NCI-H2227 (cell line): Measurements from ENCODE around the gene PDLIM4.

Experiments used
- DNase-seq: peaks from one replicate; lab custom pipeline; 2025; ENCODE audit not compliant: unreplicated experiment; lab: John Stamatoyannopoulos, UW

The PDLIM4 gene

DNA sequence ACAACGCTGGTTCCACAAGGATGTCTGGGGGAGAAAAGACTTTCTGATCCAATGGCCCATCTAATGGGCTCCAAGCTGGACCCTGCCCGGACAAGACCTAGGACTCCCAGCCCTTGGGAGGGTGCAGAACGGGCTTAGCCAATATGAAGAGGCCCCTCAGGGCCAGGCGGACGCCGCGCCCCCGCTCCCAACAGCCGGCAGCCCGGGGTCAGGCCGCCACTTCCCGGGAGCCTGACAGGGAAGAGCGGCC, 30.3 kb upstream of the PDLIM4 start:
- no peak for DNase-seq

GRCh38 chr5:132227485-132228240, 29.8 kb upstream of the PDLIM4 start, which contains the start of gene P4HA2:
TSS of gene P4HA2 (minus strand) at chr5:132227853. CDS start at chr5:132218626, 9,227 bp downstream.
- DNase-seq = peak; percentile 73

DNA sequence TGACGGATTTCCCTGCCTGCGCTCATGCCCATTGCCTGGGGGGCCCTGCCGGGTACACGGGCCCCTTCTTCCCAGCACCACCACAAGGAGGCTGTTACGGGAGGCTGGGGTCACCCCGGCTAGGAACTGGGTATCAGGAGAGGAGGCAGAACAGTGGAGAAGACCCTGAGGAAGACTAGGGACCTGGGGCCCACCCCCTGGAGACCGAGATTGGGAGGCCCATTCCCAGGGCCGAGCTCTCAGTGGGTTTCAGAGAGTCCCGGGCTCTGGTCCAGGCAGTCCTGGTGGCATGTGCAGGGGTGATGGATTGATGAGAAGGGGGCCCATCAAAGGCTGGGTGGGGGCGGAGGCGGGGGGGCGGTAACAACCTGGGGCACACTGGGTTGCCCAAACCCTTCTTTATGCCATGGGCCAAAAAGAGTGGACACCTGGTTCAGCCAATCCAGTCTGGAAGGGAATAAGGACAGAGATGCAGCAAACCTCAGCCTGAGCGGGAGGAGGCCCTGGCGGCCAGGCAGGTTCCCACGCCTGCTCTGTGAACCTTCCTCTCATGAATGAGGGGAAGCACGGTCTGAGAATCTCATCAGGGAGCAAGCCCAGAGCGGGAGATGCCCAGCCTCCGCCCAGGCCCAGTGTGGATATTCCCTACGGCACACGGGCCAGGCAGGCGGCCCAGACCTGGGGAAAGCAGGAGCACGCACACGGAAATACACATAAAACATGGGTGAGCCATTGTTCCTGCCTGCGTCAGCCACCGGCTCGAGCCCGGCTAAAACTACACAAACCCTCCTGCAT, 29.1 kb upstream of the PDLIM4 start:
- DNase-seq = no peak

GRCh38 chr5:132229236-132229635, 28.3 kb upstream of the PDLIM4 start:
- DNase-seq = no peak

DNA sequence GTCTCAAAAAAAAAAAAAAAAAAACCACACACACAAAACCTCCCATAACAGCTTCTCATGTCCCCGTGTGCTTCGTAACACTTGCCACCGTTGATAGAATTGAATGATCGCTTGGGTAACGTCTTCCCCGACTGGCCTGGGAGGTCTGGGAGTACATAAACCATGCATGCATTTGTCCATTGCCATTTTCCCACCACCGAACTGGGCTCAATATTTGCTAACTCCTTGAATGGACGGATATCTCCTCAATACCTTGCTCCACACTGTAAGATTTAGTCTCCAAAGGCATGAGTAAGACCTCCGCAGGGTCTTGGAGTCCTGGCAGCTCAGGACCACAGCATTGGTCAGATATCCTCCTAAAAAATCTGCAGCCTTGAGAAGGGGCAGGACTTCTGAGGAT, 26.6 kb upstream of the PDLIM4 start:
- no peak for DNase-seq

DNA sequence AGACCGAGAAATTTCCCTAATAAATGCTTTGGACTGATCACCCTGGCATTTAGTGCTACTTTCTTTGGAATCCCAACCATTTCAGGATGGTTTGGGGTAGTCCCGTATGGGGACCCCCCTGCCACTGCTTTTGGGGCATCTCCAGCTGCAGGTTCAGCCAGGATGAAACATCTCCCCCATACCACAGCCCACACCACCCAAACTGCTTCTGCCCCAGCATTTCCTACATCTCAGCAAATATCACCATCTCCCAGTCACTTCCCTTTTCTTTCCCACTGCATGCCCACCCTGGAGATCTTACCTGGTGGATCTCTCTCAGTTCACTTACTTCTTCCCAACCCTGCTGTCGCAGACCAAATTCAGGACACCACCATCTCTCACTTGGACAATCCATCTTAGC, 25.0 kb upstream of the PDLIM4 start:
- DNase-seq = no peak

- DNase-seq = no peak
Observed at GRCh38 chr5:132233081-132233480, 24.4 kb upstream of the PDLIM4 start.

GRCh38 chr5:132233811-132234683, 23.4 kb upstream of the PDLIM4 start:
- no peak for DNase-seq

DNA sequence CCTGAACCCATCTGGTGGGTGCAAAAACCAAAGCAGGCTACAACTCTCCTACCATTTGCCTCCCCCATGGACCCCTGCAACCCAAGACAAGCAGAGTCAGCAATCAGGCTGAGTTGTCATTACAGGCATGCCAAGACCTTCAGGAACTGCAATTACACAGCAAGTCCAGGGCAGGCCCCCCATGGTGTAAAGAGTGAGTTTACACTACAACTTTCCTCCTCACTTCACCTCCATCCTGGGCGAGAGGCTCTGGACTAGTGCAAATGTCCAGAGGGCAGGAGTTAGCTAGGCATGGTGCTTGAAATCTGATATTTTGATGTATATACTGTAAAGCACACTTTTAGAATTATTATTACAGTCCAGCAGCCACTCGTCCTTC, 22.8 kb upstream of the PDLIM4 start:
- DNase-seq = no peak

DNA sequence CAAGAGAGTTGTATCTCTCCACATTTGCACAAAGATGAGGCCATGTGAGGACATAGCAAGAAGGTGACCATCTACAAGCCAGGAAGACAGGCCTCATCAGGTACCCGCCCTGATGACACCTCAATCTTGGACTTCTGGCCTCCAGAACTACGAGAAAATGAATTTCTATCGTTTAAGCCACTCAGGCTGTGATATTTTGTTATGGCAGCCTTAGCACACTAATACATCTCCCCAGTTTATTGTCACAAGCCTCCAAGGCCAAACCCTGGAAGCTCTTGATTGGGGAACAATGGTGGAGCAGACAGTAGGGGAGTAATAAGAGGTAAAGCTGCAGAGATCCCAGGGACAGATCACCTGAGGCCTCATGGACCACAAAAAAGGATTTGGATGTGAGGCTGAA, 22.2 kb upstream of the PDLIM4 start:
- no peak for DNase-seq

- DNase-seq = no peak
Observed at GRCh38 chr5:132237141-132237540, 20.4 kb upstream of the PDLIM4 start.

GRCh38 chr5:132237670-132238069, 19.8 kb upstream of the PDLIM4 start:
- no peak for DNase-seq

- peak; percentile 64 for DNase-seq
Observed at GRCh38 chr5:132238169-132238744, 19.2 kb upstream of the PDLIM4 start.

DNA sequence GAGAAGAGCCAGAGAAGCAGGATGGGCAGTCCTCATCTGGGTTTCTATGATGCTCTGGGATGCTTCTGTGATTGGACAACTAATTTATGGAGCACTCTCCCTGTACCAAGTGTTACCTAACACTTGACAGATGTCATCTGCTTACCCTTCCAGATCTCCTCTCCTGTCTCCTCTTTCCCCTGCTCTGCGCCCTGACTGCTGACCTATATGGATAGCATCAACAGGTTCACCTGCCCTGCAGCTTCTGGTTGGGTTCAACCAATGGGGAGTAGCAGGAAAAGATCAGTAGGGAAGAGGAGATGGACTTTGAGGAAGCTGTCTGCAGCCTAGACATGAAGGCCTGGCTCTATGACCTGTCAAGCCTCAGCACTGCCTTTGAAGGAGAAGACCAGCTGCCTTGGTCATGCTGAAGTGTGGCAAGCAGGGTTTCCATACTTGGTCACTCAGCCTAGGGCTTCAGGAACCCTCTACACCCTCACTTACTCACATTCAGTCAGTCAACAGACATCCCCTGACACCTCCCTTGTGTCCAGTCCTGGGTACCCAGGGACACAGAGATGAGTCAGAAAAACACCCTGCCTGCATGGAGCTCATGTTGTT, 18.5 kb upstream of the PDLIM4 start:
- DNase-seq = no peak

DNA sequence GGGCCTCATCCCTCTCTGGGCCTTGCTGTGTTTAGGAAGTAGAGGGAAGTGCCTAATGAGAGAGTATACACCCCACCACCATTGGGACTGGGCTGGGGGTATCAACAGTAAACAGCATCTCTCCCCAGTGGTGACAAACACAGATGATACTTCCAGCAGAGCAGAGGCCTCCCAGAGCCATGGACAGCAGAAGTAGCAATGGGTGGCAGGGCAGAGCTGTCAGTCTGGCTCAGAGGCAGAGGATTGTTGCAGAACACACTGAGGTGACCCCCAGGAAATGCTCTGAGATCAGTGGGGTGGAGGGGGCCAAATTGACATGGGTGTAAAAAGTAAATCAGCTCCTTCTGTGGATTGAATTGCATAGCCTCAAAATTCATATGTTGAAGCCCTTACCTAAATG, 17.7 kb upstream of the PDLIM4 start:
- DNase-seq = no peak

DNA sequence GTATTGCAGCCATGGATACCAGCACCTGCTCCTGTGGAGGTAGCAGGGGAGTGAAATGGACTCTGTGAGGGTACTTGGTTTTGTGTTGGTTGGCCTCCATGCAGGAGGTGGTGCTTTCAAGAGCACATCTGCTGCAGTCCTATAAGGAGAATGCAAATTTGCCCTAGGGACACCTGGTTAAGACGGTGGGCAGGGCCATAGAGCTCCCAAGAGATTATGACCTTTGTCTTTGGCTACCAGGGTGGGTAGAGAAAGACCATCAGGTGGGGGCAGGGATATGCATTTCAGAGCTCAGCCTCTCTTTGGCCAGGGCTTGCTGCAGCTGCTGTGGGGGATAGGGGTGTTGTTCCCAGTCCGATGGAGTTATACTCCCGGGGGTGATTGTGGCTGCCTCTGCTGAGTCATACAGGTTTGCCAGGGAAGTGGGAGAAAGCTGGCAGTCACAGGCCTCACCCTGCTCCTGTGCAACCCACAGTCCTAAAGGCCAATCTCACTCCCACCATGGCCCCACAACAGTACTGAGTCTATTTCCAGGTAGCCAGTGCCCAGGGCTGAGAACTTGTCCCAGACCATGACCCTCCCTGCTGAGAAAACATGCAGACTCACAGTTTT, 14.0 kb upstream of the PDLIM4 start:
- DNase-seq = no peak

DNA sequence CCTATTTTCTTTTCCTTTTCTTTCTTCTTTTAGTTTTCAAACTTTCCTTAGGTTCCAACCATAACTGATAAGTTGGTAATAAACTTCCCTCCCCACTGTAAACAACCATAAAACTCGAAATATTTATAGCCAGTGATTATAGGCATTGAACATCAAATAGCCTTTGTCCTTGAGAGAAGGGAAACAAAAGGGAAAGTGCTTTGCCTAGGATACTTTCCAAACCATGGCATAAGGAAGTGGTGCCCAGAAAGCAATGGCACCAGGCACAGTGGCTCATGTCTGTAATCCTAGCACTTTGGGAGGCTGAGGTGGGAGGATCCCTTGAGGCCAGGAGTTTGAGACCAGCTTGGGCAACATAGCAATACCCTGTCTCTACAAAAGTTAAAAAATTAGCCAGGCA, 11.9 kb upstream of the PDLIM4 start:
- no peak for DNase-seq

DNA sequence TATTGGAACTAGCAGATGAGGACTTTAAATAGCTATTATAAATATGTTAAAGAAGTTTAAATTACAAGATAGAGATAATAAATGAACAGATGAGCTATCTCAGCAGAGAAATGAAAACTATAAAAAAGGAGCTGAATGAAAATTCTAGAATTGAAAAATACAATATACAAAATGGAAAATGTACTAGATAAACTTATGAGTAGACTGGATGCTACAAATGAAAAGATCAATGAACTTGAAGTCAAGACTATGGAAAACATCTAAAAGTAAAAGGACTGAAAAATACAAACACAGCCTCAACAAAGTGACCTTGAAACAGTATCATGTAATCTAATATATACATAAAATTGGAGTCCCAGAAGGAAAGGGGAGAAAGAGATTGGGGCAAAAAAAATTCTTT, 10.7 kb upstream of the PDLIM4 start:
- no peak for DNase-seq

GRCh38 chr5:132250547-132250946, 6.9 kb upstream of the PDLIM4 start:
- no peak for DNase-seq

DNA sequence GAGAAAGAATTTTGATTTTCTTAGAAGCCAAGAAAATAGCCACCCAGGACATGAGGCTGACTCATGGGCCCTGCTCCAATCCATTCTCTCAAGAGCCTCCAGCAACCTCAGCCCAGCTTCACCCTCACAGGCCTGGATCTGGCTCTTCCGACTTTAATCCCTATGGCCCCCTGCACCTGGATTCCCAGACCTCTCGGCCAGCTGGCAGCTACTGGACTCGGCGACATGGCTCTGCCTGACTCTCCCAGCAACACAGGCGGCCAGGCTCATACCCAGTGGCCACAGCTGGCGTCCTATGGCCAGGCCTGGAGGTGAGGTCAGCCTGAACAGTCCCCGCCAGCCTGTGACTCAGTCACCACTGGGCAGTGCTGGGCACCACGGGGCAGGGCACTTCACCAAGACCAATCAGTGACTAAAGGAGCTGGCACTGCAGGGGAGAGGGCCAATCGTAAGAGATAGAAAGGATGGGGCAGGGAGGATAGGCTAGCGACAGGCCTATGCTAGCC, 6.2 kb upstream of the PDLIM4 start:
- DNase-seq = no peak
